Measurements from ENCODE around the gene ZNF664.

ZNF664 gene

DNA sequence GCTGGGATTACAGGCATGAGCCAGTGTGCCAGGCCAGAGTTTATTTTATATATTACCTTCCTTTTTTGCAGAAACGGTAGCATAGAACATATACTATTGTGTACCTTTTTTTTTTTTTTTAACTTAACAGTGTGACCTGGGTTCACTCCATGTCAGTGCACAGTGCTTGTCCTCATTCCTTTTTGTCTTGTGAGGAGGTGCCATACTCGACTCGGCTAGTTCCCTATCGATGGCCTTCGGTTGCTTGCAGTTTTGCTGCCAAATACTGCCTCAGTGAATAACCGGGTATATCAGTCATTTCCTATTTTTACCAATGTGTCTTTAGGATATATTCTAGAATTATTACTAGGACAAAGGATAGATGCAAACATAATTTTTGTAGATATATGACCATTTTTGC is 36.8 kb downstream of the ZNF664 start:
- no peak for DNase-seq (ENCODE audit: low read depth in 2 of 2)

DNA sequence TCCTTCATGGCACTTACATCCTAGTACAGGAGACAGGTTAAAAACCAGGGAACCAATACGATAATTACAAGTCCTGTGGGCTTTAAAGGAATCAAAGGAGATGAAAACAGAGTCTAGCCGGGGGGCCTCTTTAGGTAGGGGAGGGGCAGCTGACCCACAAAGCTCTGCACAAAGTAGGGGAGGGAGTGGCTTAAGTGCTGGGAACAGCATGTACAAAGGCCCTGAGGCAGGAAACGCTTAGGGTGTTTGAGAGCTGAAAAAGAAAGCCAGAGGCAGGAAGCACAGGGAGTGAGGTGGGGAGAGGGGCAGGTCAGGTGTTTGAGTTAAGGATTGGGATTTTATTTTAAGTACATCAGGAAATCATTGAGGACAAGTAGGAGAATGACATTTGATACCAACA is 37.7 kb downstream of the ZNF664 start:
- no peak for DNase-seq (ENCODE audit: low read depth in 2 of 2)

DNA sequence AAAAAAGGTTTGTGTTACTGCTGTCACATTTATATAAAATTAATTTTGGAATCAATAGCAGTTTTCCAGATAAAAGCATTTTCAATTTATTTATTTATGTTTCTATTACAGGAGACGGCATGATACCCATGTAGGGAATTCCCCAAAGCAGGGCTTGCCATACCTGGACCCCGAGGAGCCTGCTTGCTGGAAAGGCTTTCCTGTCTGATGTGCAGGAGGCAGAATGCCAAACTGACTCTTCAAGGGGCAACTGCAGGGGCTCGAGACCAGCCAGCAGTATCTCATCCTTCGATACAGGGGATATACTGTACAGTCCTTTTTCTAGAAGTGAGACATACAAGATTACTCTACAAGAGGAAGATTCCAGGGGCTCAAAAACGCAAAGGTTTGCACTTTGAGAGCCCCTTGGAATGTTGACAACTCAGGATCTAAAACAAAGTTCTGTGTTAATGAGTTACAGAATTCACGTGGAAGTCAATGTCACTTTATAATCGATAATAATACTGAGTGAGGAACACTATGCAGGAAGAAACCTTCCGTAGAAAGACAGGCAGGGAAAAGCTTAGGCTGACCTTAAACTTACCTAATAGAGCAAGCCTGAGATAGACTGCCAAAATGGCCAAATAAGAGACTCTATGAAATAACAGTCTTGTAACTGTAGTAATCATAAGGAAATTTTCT is 38.6 kb downstream of the ZNF664 start:
- DNase-seq (ENCODE audit: low read depth in 2 of 2): no peak

DNA sequence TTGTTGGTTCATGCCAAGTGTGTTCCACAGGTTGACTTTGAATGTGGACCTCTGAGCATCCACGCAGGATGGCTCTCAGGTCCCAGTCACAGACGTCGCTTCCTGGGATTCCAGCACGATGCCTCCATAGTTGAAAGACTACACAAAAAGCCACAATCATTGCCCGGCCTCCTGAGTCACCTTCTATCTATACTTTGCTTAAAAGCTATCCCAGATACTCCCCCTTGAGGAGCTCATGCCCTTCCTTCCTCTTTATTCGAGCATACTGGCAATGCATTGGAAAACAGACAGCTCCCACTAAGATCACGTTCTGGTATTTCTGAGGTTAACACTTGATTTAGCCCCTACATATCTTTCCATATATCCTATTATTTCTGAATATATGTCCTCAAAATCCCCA is 40.1 kb downstream of the ZNF664 start:
- no peak for DNase-seq (ENCODE audit: low read depth in 2 of 2)

DNA sequence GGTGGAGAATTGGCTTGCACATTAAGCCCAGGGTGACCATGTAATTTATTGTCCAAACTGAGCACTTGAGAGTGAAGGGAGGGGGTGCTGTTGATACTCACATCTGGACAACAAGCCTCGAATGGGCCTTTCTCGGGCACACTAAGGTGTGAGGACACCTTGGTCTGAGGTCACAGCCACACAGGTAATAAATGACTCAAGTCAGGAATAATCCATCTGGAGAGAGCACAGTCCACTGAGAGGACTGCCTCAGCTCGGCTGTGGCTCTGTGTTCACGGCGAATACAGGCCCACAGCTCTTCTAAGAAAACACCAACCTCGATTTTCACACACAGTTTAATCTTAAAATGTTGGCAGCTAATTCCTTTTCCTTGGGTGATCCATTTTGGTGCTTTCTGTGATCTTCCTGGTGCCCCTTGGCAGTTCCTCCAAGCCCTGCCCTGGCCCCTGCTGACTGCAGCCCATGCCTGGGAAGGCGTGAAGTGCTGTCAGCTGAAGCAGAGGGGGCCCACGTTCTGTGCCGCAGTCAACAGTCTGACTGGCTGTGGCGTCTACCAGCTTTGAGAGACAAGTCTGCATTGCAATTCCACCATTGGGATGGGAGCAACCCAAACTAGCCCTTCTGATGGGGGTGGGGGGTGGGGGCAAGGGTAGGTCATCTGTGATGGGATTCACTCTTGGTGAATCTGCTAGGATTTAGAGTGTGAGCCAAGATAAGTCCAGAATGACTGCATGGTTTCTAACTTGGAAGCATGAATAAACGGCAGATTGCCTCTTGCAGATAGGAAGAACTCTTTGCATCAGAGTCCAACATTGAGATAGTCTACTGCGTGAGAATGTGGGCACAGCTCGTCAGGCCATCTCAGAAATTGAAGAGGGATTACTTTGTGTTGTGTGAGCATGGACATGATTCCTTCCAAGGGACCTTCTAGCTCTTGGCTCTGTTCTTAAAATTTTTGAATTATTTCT is 42.8 kb downstream of the ZNF664 start:
- no peak for DNase-seq (ENCODE audit: low read depth in 2 of 2)

DNA sequence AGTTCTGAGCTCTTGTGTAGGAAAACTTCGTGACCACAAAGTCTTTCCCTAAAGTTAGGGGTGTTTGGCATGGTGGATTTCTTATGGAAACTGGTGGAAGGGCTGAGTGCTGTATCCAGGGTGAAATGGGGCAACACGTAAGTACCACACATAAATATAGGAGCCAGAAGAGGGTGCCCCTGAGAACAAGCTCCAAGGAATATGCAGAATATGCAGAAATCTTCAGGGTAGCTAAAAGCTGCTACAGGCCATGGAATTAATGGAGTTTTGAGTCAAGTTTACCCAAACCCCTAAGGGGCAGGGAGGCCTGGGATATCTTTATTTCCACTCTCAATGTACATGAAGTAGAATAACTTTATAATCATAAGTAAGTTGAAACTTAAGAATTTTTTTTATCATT is 44.0 kb downstream of the ZNF664 start:
- no peak for DNase-seq (ENCODE audit: low read depth in 2 of 2)

DNA sequence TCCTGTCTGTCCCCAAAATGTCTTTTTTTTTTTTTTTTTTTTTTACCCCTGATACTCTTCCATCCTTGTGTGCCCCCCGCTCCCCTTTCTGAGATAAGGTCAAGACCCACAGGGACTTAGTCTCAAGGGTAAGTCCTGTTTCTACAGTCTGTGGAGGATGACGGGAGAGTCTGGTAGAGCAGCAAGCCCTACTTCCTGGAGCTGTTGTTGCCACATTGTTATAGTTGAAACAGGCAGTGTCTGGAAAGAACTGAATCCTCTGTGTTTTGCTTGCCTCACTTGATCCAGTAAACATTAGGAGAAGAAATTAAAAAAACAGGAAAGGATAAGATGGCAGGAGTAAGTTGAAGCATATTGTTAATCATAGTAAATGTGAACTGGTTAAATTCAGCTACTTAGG is 45.5 kb downstream of the ZNF664 start:
- DNase-seq (ENCODE audit: low read depth in 2 of 2): no peak

DNA sequence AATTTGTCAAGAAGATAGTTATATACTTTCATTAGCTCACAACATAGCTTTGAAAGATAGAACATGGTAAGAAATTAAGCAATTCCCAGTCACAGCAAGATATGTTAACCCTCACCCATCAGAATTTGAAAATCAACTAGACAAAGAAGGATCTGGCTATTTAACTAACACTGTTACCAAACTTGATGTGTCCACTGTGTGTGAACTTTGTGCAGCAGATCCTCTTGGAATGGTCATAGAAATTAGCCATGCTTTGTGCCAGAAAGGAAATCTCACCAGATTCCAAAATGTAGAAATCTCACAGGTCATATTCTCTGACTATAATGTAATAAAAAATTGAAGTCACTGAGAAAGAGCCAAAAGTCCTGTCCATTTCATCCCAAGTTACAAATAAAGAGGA is 46.1 kb downstream of the ZNF664 start:
- DNase-seq (ENCODE audit: low read depth in 2 of 2): no peak

DNA sequence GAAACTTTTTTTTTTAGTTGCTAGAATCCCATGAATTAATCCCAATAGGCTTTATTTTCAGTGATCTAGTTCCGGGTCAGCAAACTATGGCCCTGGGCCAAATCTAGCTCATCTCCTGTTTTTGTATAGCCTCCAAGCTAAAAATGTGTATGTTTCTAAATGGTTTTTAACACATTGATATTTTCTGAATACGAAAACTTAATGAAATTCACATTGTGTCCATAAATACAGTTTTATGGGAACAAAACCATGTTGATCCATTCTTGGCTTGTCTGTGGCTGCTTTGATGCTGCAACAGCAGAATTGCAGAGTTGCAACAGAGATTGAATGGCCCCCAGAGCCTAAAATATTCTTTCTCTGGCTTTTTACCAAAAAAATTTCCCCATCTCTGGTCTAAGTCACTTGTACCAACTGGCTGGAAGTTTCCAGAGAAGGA is 47.5 kb downstream of the ZNF664 start:
- DNase-seq (ENCODE audit: low read depth in 2 of 2): no peak

DNA sequence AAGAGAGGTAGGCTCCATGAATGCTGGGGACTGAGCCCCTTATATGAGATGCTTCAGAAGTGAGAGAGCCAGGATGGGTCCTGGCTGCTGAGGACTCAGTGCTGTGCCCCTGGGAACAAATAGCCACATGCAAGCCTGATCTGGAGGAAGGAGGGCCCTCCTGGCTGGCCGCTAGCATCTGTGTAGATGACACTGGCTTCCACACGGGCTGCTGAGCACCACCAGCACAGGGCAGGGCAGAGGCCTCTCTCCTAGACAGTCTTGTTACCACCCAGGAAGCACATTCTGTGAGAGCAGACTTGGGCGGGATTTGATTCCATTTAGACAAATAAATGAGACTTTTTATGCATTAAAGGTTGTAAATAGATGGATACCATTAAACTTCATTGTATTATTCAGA is 48.0 kb downstream of the ZNF664 start:
- no peak for DNase-seq (ENCODE audit: low read depth in 2 of 2)

DNA sequence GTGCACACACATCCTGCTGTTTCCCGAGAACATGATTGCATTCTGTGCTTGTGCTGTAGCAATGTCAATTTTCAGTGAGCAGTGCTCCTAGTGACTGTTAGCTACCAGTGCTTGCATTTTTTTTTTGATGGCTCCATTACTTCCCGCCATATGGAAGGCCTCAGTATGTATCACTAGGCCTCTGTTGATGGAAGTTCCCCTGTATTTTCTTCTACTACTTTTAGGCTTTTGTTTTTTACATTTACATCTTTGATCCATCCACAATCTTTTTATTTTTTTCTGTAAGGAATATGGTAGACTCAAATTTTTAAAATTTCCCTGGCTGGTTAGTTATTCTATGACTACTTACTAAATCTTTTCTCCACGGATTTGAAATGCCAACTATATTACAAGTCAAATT is 49.1 kb downstream of the ZNF664 start:
- no peak for DNase-seq (ENCODE audit: low read depth in 2 of 2)

DNA sequence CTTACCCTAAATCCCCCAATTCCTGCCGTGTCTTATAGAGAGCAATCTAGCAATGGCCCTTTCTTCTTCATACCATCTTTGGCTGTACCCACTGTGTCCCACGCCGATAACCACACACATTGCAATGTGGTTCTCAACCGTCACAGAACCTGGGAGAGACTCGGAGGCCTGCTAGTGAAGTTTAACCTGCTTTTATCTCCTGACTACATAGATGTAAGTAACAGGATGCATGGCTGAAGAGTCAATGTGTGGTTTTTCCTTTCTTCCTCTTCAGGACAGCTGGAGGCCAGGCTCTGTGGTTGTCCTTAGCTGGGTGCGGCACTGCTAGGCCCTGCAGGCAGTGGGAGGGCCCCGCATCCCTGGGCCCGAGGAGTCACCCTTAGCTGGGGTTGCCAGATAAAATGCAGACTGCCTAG is 51.3 kb downstream of the ZNF664 start:
- DNase-seq (ENCODE audit: low read depth in 2 of 2): no peak

DNA sequence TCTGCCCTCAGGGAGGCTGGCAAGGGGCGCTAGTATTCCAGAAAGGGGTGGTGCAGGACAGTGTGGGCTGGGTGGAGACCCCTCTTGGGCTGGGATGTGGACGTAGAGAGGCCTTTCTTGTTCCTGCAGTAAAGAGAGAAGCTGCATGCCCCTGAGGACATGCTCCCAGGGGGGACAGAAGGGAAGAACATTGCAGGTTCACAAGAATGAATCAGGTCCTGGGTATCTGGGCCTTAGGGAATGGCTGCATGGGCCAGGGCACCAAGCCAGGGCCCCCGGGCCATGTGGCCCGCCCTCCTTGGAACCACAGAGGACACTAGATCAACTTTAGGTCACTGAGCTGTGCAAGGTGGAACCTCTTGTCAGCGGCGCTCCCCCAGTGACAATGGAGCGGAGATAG is 51.8 kb downstream of the ZNF664 start:
- DNase-seq (ENCODE audit: low read depth in 2 of 2): no peak

DNA sequence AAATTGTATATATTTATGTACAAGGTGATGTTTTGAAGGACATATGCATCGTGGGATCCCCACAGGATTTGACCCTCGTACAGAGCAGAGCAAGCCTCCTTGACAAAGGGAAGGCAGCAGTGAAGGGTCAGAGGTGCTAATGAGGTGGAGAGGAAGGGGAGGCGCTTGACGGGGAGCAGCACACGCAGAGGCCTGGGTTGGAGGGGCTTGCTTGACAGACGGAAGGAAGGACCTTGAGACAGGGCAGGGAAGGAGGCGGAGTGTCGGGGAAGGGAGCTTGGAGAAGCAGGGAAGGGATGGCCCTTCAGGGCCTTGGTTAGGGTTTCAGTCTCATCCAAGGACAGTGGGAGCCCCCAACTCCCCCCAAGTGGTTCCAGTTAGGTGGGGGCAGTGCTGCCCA is 52.6 kb downstream of the ZNF664 start:
- DNase-seq (ENCODE audit: low read depth in 2 of 2): no peak

DNA sequence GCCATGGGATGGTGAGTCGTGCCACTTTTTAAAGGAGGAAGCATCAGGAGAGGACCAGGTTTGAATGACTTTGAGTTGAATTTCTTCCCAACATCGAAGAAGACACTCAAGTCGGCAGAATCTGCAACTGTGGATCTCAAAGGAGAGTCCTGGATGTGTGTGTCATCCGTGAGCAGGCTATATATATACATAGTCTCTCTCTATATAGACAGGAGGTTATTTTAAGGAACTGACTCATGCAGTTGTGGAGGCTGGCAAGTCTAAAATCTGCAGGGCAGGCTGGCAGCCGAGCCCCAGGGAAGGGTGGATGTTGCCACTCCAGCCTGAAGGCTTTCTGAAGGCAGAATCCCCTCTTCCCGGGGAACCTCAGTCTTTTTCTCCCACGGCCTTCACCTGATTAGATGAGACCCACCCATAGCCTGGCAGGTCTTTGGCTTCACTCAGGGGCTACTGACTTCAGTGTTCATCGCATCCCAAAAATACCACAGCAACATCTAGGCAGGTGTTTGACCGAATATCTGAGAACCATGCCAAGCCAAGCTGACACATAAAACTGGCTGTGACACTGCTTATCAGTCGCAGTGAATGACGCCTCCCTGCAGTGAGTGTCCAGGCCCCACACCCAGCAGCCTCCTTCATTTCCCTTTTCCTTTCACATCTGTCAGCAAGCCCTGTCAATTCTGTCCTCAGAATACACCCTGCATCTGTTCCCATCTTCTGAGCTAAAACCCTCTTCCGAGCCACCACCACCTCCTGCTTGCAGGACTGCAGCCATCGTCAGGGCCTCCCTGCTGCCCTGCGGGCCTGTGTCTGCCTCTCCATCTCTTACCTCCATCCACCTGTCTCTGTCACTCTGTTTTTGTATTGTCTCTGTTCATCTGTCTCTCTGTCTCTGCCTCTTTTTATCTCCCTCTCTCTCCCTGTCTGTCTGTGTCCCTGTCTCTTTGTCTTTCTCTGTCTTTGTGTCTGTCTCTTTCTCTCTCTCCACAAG is 54.0 kb downstream of the ZNF664 start:
- DNase-seq (ENCODE audit: low read depth in 2 of 2): no peak

DNA sequence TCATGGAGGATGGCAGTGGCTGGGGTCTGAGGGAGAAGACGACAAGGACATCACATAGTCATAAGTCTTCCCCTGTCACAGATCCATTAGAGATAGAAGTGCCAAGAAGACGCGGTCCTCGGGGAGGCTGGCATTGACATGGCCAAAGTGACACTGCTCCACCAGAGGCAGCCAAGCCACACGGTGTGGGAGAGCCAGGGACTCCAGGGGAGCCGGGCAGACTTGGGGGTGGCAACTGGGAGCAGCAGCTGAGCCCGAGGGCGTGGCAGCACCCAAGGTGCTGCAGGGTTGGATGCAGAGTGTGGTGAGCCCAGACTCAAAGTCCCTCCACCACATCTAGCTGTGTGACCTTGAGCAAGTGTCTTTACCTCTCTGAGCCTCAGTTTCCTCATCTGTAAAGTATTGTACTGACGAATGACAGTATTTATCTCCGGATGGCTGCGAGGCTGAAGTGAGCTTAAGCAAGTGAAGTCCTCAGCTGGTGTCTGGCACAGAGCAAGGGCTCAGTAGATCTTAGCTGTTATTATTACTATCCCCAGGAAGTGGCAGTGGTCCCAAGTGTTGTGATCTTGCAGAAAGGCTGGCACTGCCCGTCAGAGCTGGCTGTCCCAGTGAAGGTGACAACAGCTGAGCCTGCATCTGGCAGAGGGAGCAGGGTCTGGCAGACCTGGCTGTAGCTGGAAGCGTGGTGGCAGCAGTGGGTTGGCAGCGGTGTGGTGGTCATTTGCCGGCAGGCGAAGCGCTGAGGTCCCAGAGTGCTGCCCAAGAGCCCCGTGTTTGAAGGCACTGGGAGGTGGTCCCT is 54.9 kb downstream of the ZNF664 start:
- DNase-seq (ENCODE audit: low read depth in 2 of 2): no peak

DNA sequence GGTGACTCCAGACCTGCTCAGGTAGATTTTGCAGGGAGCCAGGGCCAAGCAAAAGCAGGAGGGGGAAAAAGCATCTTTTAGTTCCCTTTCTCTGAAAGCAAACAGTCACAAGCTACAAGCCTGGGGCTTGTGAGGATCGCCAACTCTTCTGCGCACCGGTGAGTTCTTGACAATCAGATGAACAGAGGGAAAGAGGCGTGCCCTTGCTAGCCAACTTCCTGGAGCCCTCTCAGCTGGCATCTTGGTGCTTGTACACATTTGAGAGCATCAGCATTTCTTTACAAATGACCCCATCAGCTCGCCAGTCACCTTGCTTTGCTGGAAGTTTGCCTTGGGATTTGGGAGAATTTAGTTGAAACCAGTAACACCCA is 55.5 kb downstream of the ZNF664 start:
- no peak for DNase-seq (ENCODE audit: low read depth in 2 of 2)

DNA sequence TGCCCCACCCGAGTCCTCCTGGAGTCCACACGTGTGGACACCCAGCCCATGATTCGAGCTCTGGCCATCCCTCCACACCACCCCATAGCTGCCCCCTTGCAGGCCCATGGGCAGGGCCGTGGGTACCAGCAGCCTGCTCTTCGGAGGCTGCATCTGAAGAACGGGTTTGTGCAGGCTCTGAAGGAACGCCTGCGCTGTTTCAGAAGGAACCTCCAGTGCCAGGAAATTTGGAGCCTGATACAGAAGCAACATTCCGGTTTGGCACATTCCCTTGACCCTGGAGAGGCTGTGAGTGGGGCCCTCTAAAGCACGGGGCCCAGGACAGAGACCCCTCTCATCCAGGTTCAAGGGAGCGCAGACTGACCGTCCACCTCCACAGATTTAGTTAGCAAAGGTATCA is 57.0 kb downstream of the ZNF664 start:
- no peak for DNase-seq (ENCODE audit: low read depth in 2 of 2)

DNA sequence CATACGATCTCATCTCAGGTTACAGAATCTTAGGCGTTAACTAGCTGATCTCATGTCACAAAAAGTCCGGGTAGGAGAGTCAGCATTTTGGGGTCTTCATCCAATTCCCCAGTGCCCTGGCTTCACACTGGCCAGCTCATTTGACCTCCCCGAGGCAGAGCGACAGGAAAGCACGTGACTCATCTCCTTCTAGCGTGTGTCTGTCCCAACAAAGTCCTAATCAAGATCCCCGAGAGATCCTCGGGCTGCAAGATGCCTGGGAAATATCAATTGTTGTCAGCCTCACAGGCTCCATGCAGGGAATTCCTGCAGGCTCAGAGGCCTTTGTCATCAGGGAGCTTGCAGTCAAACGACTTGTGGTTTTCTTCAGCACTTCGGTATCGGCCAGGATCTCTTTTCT is 57.5 kb downstream of the ZNF664 start:
- no peak for DNase-seq (ENCODE audit: low read depth in 2 of 2)

DNA sequence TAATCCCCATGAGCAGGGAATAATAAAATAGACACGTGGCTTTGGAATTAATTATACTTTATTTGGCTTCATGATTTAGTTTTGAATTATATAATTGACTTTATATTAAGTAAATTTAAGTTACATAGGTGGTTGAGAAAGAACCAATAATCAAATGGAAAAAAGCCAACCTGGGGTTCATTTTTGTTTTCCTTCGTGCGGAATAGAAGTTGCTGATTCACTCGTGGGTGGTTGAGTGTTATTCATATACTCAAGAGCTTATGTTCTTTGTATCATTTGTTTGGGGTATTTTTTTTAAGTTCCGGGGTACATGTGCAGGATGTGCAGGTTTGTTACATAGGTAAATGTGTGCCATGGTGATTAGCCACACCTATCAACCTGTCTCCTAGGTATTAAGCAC is 58.0 kb downstream of the ZNF664 start:
- no peak for DNase-seq (ENCODE audit: low read depth in 2 of 2)

DNA sequence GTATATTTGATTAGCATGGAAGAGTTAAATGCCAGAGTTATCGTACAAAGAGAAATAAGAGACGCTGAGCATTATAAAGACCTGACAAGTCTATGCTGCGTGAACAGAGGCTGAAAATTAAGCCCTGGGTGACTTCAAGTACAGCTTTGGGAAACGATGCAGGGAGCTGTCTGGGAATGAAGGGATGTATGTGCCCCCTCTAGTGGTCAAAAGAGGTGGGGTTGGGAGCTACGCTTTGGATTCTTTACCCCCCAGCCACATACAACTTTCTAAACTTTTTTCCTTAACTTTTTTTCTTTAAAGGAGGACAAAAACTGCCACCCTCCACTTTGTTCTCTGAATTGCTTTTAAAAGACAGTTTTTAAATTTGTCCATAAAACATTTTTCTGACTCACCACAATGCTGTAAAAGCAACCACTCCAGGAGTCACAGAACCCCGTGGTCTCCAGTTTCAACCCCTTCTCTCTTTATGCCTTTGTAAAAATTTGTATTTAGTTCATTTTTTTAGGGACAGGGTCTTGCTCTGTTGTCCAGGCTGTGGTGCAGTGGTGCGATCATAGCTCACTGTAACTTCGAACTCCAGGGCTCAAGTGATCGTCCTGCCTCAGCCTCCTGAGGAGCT is 59.4 kb downstream of the ZNF664 start:
- no peak for DNase-seq (ENCODE audit: low read depth in 2 of 2)
